Mesodermal cell (in vitro differentiated cells): ENCODE data around the gene PTPRG.

Experiments
- H3K27ac ChIP-seq: 2 replicates; pipeline ENCODE4 v1.7.0; 2013; ENCODE audit warnings: mild to moderate bottlenecking, low read depth, low read length, moderate library complexity; ENCODE audit not compliant: severe bottlenecking
- H3K36me3 ChIP-seq: 2 replicates; pipeline ENCODE4 v1.7.1; 2013; ENCODE audit warnings: mild to moderate bottlenecking, low read length, moderate library complexity; ENCODE audit not compliant: control insufficient read depth, insufficient read depth
- H3K4me1 ChIP-seq: one replicate; pipeline ENCODE4 v1.7.1; 2013; ENCODE audit warnings: mild to moderate bottlenecking, low read length; ENCODE audit not compliant: insufficient read depth, control insufficient read depth, poor library complexity, severe bottlenecking
- H3K4me3 ChIP-seq: 2 replicates; pipeline ENCODE4 v1.7.0; 2013; ENCODE audit warnings: low read length, control low read depth, mild to moderate bottlenecking; ENCODE audit not compliant: insufficient read depth, poor library complexity, severe bottlenecking; ENCODE audit errors: extremely low read depth
- H3K9me3 ChIP-seq: 2 replicates; pipeline ENCODE4 v1.7.1; 2013; ENCODE audit warnings: mild to moderate bottlenecking, low read length, moderate library complexity; ENCODE audit not compliant: control insufficient read depth
- WGBS, 2 experiments: methylation state at CpG; one replicate each; pipeline ENCODE4 v1.1.5; 2013; ENCODE audit warnings: missing lambda C conversion rate in 2 of 2; ENCODE audit not compliant: insufficient coverage in 2 of 2; 5-methylcytosine and 5-hydroxymethylcytosine counted together

The PTPRG gene

DNA sequence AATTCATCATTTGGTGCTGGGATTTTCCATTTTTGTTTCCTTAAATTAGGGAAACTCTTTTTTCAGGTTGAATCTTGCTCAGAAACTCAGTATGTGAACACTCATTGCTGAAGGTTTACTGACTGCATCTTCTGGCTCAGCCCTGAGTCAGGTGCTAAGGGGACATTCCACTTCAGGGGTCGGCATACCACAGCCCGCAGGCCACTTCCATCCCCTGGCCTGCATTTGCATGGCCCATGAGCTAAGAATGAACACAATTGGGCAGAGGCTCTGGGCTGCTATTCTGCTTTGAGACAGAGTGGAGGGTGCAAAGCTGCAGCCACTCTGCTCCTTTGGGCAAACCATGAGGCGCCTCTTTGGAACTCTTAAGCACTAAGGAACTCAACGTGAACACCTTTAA is 647.0 kb downstream of the PTPRG start:
- WGBS, 2 experiments: 89 to 95% methylated on average over 4 of the region's 4 CpGs
- Histone ChIP-seq H3K4me1 (no peaks in the 10 kb centered on the region), H3K27ac (no peak overlapping the region), H3K9me3 (no peaks in the 10 kb centered on the region), H3K4me3 (no peak overlapping the region), H3K36me3 (peaks cover 27% of the 10 kb centered on the region)

DNA sequence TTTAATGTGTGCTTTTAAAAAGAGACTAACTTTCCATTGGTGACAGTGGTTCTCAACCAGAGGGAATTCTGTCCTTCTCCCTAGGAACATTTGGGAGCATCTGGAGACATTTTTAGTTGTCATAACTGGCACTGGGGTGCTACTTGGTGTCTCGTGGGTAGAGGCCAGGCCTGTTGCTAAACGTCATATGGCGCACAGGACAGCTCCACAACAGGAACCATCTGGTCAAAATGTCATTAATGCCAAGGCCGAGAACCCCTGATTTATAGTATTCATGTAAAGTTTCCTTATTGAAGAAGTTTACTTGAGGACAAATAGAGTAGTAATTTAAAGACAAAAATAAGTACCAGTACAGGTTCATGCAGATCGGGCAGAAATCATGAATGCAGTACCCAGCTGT is 647.7 kb downstream of the PTPRG start:
- peaks cover 20% of the 10 kb centered on the region for H3K36me3 ChIP-seq
- WGBS, 2 experiments: 81 to 100% methylated on average over 3 to 4 of the region's 5 CpGs
- no peaks in the 10 kb centered on the region for H3K4me1 ChIP-seq
- no peak overlapping the region for H3K4me3 ChIP-seq
- no peaks in the 10 kb centered on the region for H3K9me3 ChIP-seq
- no peak overlapping the region for H3K27ac ChIP-seq

DNA sequence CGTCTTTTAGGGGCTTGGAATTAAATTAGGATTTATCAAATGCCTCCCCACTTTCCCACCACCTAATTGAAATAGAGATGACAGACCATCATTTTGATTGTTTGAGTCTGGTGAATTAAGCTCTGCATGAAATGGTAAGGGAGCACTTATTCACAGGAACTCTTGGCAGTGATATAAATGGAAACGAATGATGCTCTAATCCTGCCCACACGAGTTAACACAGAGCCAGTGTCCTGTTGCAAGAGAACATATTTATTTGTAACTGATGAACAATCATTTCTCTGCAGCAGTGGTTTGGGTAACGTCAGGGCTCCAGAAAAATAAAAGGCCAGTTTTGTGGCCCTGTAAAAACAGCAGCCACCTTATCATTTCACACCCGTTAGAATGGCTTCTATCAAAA is 648.6 kb downstream of the PTPRG start:
- 97 to 100% methylated on average over 1 to 3 of the region's 5 CpGs for WGBS, 2 experiments
- H3K4me3 ChIP-seq: no peak overlapping the region

DNA sequence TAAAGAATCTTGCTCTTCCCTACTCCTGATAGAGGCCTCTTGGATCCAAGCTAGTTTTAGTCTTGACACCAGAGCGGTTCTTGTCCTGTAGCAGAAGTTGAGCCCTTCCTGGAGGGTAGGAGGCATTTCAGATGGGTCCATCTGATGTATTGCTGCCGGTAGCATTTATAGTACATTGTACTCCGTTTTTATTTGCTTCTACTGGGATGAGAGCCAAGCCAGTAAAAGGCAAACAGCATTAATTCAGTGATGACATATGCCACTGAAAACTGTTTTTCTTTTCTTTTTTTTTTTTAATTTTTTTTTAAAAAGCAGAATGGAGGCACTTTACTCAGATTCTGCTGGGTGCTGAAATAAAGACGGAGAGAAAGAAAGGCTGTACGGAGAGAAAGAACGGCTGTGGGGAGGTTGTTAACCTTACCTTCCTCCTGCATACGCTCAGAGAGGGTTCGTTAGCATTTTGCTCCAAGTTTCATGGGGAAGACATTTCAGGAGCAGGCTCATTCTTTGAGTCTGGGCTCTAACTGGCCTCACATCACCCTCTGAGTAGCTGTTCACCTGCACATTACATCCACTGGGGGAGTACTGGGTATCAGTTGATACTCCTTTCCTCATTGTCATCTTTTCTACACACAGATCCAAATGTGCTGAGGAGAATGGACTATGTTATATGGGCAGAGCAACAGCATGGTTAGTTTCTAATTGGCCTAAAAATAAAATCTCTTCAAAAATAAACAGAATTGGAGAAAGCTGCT is 650.5 kb downstream of the PTPRG start:
- Histone ChIP-seq H3K4me1 (no peaks in the 10 kb centered on the region), H3K9me3 (no peaks in the 10 kb centered on the region), H3K4me3 (no peak overlapping the region), H3K36me3 (peaks cover 14% of the 10 kb centered on the region), H3K27ac (no peak overlapping the region)
- WGBS, 2 experiments: 87 to 97% methylated on average over 5 to 8 of the region's 8 CpGs

More for the DNA sequence above, 648.6 kb downstream of the PTPRG start:
- Histone ChIP-seq H3K4me1 (no peaks in the 10 kb centered on the region), H3K27ac (no peak overlapping the region), H3K36me3 (peaks cover 19% of the 10 kb centered on the region), H3K9me3 (no peaks in the 10 kb centered on the region)

DNA sequence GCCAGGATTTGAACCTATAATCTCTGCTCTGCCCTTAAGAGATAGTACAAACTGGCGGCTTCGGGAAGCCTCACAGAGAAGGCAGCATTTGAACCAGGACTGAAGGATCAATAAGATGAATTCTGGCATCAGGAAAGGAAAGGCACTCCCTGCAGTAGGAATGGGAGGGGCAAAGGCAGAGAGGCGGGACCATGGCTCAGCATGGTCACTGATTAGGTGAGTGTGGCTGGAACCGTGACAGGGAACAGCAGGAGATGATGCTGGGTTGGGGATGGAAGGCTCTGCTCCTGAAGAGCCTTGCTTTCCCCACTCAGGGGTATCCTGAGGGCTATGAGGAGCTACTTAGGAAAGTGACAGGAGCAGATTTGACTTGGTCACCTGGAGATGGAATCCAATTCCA is 653.5 kb downstream of the PTPRG start:
- Histone ChIP-seq H3K27ac (no peak overlapping the region), H3K4me1 (no peaks in the 10 kb centered on the region), H3K9me3 (no peaks in the 10 kb centered on the region), H3K4me3 (no peak overlapping the region), H3K36me3 (peaks cover 19% of the 10 kb centered on the region)
- 82 to 94% methylated on average over 4 of the region's 4 CpGs for WGBS, 2 experiments

DNA sequence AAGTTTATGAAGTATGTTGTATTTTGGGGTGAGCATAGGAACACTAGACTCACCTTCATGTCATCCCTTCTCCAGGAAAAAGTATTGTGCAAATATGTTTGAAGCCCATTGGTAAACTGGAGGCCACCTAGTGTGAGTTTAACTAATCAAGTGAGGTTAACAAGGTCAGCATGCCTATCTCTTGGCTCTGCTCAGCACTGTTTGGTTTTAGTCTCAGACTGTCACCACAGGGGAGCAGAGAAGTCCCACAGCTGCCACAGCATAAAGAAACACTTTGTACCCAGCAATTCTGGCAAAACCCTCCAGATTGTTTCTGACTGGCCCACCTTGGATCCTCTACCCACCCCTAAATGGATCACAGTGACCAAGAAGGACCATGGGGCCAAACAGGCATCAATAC is 659.2 kb downstream of the PTPRG start:
- H3K36me3 ChIP-seq: peaks cover 31% of the 10 kb centered on the region
- no peak overlapping the region for H3K27ac ChIP-seq
- H3K4me3 ChIP-seq: no peak overlapping the region
- H3K9me3 ChIP-seq: no peaks in the 10 kb centered on the region
- no peaks in the 10 kb centered on the region for H3K4me1 ChIP-seq

DNA sequence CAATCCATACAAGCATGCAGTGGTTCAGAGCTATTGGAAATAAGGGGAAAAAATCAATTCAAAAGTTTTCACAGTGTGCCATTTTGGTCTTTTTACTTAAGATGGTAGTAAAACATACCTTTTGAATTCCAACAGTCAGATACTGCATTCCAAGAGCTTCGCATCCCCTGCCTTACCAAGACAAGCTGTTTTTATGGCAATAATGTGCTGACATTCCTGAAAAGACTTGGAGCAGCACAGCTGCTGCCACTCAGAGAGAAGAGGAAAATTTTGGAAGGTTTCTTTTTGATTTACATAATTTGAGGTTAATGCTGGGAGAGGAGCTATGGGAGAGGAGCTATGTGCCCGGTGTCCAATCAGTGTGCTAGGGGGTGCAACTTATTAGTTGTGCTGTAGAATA is 663.7 kb downstream of the PTPRG start:
- WGBS, 2 experiments: 100% methylated on average over 1 of the region's 2 CpGs
- Histone ChIP-seq H3K27ac (no peak overlapping the region), H3K4me1 (no peaks in the 10 kb centered on the region), H3K4me3 (no peak overlapping the region), H3K9me3 (no peaks in the 10 kb centered on the region), H3K36me3 (peaks cover 32% of the 10 kb centered on the region)

DNA sequence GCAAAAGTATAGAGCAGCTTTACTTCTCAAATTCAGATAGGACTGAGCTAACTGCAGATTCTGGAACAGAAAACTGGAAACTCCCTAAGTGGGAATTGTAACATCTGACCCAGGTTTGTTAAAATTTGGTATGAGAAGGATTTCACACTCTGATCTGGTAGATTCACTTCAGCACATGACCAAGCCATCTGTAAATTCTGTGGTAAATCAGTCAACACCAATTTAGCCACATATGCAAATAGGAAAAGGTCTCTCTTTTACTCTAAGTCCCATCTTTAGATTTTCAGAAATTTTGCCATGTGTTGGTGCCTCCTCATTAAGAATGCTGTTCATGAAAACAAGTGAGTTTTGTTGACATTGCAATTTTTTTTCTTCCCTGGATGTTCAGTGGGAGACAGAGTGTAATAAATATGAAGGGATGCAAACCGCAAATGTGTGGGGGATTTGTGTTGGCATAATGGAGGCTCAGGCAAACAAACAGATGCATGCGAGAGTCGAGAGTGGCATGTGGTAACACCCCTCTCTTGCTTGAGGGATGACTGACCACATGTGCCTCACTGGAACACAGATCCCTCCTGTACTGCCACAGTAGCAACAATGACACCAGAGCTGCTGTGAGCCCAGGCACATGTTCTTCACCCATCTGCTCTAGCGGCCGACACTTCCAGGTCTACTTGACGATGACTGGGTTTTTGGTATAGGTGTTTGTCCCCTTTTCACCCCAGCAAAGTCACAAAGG is 665.4 kb downstream of the PTPRG start:
- H3K36me3 ChIP-seq: peaks cover 30% of the 10 kb centered on the region
- no peak overlapping the region for H3K4me3 ChIP-seq
- H3K9me3 ChIP-seq: no peaks in the 10 kb centered on the region
- WGBS, 2 experiments: 96 to 100% methylated on average over 2 to 3 of the region's 6 CpGs
- H3K4me1 ChIP-seq: no peaks in the 10 kb centered on the region
- H3K27ac ChIP-seq: no peak overlapping the region

DNA sequence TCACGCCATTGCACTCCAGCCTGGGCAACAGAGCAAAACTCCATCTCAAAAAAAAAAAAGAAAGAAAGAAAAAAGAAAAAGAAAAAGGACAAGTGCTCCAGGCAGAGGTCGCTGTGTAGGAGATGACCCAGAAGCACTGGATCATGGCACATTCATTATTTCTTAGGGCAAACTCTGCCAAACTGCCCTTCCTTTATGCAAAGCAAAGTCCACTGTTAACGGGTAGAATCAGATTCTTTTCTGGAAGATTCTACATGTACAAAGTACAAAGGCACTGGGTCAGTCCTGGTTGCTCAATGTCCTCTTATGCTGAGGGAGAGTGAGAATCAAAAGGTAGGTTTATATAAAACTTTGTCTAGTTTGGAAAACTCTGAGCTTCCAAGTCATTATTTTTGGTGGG is 667.1 kb downstream of the PTPRG start:
- Histone ChIP-seq H3K9me3 (no peaks in the 10 kb centered on the region), H3K36me3 (peaks cover 24% of the 10 kb centered on the region), H3K4me3 (no peak overlapping the region), H3K27ac (no peak overlapping the region), H3K4me1 (no peaks in the 10 kb centered on the region)
- 100% methylated on average over 2 of the region's 3 CpGs for WGBS, 2 experiments

DNA sequence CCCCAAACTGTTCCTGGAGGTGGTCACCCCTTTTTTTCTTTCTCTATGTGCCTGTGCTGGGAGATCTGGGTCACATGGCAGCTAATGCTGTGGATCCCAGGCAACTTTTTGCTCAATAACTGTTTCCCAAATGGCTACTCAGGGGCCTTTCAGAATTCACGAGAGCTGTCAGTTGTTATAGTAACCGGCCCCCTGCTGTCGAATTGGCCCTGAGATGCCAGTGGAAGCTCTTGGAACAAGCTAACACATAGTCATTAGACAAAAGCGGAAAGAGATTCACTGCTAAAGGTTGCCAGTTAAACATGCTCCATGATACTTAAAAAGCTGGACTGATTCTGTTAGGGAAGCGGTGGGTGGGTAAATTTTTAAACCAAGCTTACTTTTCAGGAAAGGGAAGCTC is 667.8 kb downstream of the PTPRG start:
- no peaks in the 10 kb centered on the region for H3K9me3 ChIP-seq
- H3K27ac ChIP-seq: no peak overlapping the region
- no peaks in the 10 kb centered on the region for H3K4me1 ChIP-seq
- H3K36me3 ChIP-seq: peaks cover 24% of the 10 kb centered on the region
- H3K4me3 ChIP-seq: no peak overlapping the region
- WGBS, 2 experiments: 65 to 69% methylated on average over 4 of the region's 5 CpGs

DNA sequence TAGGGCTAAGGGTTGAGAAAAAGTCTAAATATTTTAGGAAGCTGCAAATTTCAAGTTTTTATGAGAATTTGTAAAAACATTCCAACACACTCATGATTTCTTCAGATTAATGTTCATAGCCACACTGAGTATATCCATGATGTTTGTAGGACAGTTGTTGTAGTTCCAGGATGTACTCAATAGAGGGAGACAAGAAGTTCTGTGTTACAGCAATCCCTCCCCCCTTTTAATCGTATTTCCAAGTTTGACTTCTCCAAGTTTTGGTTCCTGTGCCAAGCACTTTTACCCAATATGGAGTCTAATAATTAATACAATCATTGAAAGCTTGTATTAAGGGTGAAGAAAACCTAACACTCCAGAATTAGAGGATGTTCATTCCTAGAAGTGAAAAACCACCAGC is 668.5 kb downstream of the PTPRG start:
- Histone ChIP-seq H3K27ac (no peak overlapping the region), H3K4me1 (no peaks in the 10 kb centered on the region), H3K4me3 (no peak overlapping the region), H3K36me3 (peaks cover 24% of the 10 kb centered on the region), H3K9me3 (no peaks in the 10 kb centered on the region)
- WGBS, 2 experiments: no CpG with 5 or more reads among the region's 1 CpG
